ENCODE data around the gene RUNX2. TPM values are rescaled to one million over a fixed set of nuclear protein-coding genes. Genes with fewer than 3 reads are reported as not detected.

Gene RUNX2
- total and polyA plus RNA-seq, 10 donors, result 0.86 to 9.4 (median 6.6) TPM

GRCh38 chr6:45650524-45651135 is 322.5 kb downstream of the RUNX2 start:
- no peak for TF ChIP-seq CTCF (IDR thresholded peaks at IDR 0.05 in 8 of 11, conservative IDR thresholded peaks at IDR 0.05 in 3 of 11)
- TF ChIP-seq POLR2A (IDR thresholded peaks at IDR 0.05), result no peak
- no peak for TF ChIP-seq POLR2AphosphoS5 (IDR thresholded peaks at IDR 0.05)
- DNase-seq, result no peak
- H3K4me3 ChIP-seq, result no peak overlapping the region
- H3K9me3 ChIP-seq, result no peaks in the 10 kb centered on the region
- 67 to 81% (median 78%) methylated on average over 3 of the region's 3 CpGs for WGBS, 5 donors
- H3K4me1 ChIP-seq, result peaks cover 0 to 9% (median 0%) of the 10 kb centered on the region in 6 donors
- intact Hi-C loops (cut with DNase I; ENCODE audit: low total_unique reads), result no loop called here
- peaks cover 0 to 7% (median 0%) of the 10 kb centered on the region in 7 donors for H3K27me3 ChIP-seq (replicated peaks in 1 of 7)
- H3K36me3 ChIP-seq, result no peaks in the 10 kb centered on the region
- no peak overlapping the region for H3K27ac ChIP-seq

GRCh38 chr6:45651301-45651700 is 323.2 kb downstream of the RUNX2 start:
- peaks cover 0 to 7% (median 0%) of the 10 kb centered on the region in 7 donors for H3K27me3 ChIP-seq (replicated peaks in 1 of 7)
- DNase-seq, result no peak
- WGBS, 5 donors, result 92 to 97% (median 96%) methylated on average over 3 of the region's 3 CpGs
- peaks cover 0 to 9% (median 0%) of the 10 kb centered on the region in 6 donors for H3K4me1 ChIP-seq
- no peak for TF ChIP-seq POLR2A (IDR thresholded peaks at IDR 0.05)
- H3K27ac ChIP-seq, result no peak overlapping the region
- intact Hi-C loops (cut with DNase I; ENCODE audit: low total_unique reads), result no loop called here
- H3K36me3 ChIP-seq, result no peaks in the 10 kb centered on the region
- no peaks in the 10 kb centered on the region for H3K9me3 ChIP-seq
- H3K4me3 ChIP-seq, result no peak overlapping the region

GRCh38 chr6:45652416-45652815 is 324.3 kb downstream of the RUNX2 start:
- DNase-seq, result no peak
- Histone ChIP-seq H3K27ac (no peak overlapping the region), H3K27me3 (replicated peaks in 1 of 7) (peaks cover 0 to 7% (median 0%) of the 10 kb centered on the region in 7 donors), H3K4me3 (no peak overlapping the region), H3K4me1 (peaks cover 0 to 9% (median 0%) of the 10 kb centered on the region in 6 donors), H3K36me3 (no peaks in the 10 kb centered on the region), H3K9me3 (peaks cover 0 to 6% (median 0%) of the 10 kb centered on the region in 8 donors)
- intact Hi-C loops (cut with DNase I; ENCODE audit: low total_unique reads), result no loop called here
- WGBS, 5 donors, result 91 to 100% (median 96%) methylated on average over 1 of the region's 1 CpG
- no peak for TF ChIP-seq POLR2AphosphoS5 (IDR thresholded peaks at IDR 0.05)
- TF ChIP-seq POLR2A (IDR thresholded peaks at IDR 0.05), result no peak
- TF ChIP-seq CTCF (IDR thresholded peaks at IDR 0.05 in 8 of 11, conservative IDR thresholded peaks at IDR 0.05 in 3 of 11), result no peak

GRCh38 chr6:45653117-45653883 is 325.2 kb downstream of the RUNX2 start:
- DNase-seq, result no peak
- no peaks in the 10 kb centered on the region for H3K36me3 ChIP-seq
- WGBS, 5 donors, result 82 to 83% (median 82%) methylated on average over 4 of the region's 4 CpGs
- H3K27me3 ChIP-seq (replicated peaks in 1 of 7), result peaks cover 0 to 7% (median 0%) of the 10 kb centered on the region in 7 donors
- intact Hi-C loops (cut with DNase I; ENCODE audit: low total_unique reads), result no loop called here
- H3K4me1 ChIP-seq, result peaks cover 0 to 1% (median 0%) of the 10 kb centered on the region in 6 donors
- H3K4me3 ChIP-seq, result no peak overlapping the region
- no peak overlapping the region for H3K27ac ChIP-seq
- no peak for TF ChIP-seq CTCF (IDR thresholded peaks at IDR 0.05 in 8 of 11, conservative IDR thresholded peaks at IDR 0.05 in 3 of 11)
- TF ChIP-seq POLR2A (IDR thresholded peaks at IDR 0.05), result no peak
- TF ChIP-seq POLR2AphosphoS5 (IDR thresholded peaks at IDR 0.05), result no peak
- peaks cover 0 to 6% (median 0%) of the 10 kb centered on the region in 8 donors for H3K9me3 ChIP-seq

Data from spleen (tissue), 11 donors.